Measurements from ENCODE around the gene IFIH1. TPM values are rescaled to one million over a fixed set of nuclear protein-coding genes. Genes with fewer than 3 reads are reported as not detected.

Gene IFIH1
- total and polyA plus RNA-seq, 2 of the 8 experiments (the other 6 are each of a cell fraction or from before 2014, with no cell fraction given), result 0.32 to 2.0 TPM

Other genes starting within 250 kb of the IFIH1 start
- 3.1 and 3.3 TPM in 2 replicates for gene DPP4, start 244.5 kb downstream of the IFIH1 start, total RNA-seq (2021; fragmentation: NEBNext Ultra II Directional; extraction: Animal tissue kit (Norgen Biotek cat#: 25700))
- gene DPP4, start 244.5 kb downstream of the IFIH1 start, polyA plus RNA-seq (2011; rRNA removed), result 1.0 and 1.3 TPM in 2 replicates
- not detected in 2 replicates for gene GCG, start 166.4 kb downstream of the IFIH1 start, total RNA-seq (2021; fragmentation: NEBNext Ultra II Directional; extraction: Animal tissue kit (Norgen Biotek cat#: 25700))
- gene GCG, start 166.4 kb downstream of the IFIH1 start, polyA plus RNA-seq (2011; rRNA removed), result not detected in 2 replicates
- gene FAP, start 75.2 kb downstream of the IFIH1 start, total RNA-seq (2021; fragmentation: NEBNext Ultra II Directional; extraction: Animal tissue kit (Norgen Biotek cat#: 25700)), result not detected in 2 replicates
- not detected in 2 replicates for gene FAP, start 75.2 kb downstream of the IFIH1 start, polyA plus RNA-seq (2011; rRNA removed)
- 37.2 and 42.0 TPM in 2 replicates for gene GCA, start 25.4 kb upstream of the IFIH1 start, total RNA-seq (2021; fragmentation: NEBNext Ultra II Directional; extraction: Animal tissue kit (Norgen Biotek cat#: 25700))
- gene GCA, start 25.4 kb upstream of the IFIH1 start, polyA plus RNA-seq (2011; rRNA removed), result 27.1 and 37.4 TPM in 2 replicates

Measured in H1 (cell line).